HEK293 (cell line): ENCODE measurements around the gene IGF1R.

Experiments
- CTCF ChIA-PET: fragments of 350-600 bp; formaldehyde crosslinking; extraction: SDS; loops from one replicate; lab custom pipeline; 2021; ENCODE audit warnings: antibody characterized with exemption; lab: Yijun Ruan, JAX
- POLR2A ChIA-PET: fragments of 300-600 bp; formaldehyde crosslinking; extraction: SDS; loops from one replicate; lab custom pipeline; 2020; ENCODE audit warnings: antibody characterized with exemption, inconsistent platforms; lab: Yijun Ruan, JAX
- H3K27ac ChIP-seq: fragments of 200-500 bp; sonication (Bioruptor generic); 2 replicates; pipeline ENCODE4 v1.5.1; 2014; ENCODE audit warnings: low read depth, low read length, control low read depth, inconsistent platforms; ENCODE audit errors: extremely low read depth
- H3K36me3 ChIP-seq, 2 experiments: fragments of 200-500 bp in 1 of 2; sonication (Bioruptor generic) in 1 of 2; 1 replicate in 1 of 2; 2 replicates in 1 of 2; pipeline ENCODE4 v1.5.1; 2014 to 2017; ENCODE audit warnings: inconsistent platforms in 2 of 2, low read length in 2 of 2; ENCODE audit not compliant: control insufficient read depth in 2 of 2, insufficient read depth in 1 of 2
- H3K4me1 ChIP-seq: fragments of 200-500 bp; sonication (Bioruptor generic); 2 replicates; pipeline ENCODE4 v1.5.1; 2014; ENCODE audit warnings: mild to moderate bottlenecking, low read length, inconsistent platforms; ENCODE audit not compliant: control insufficient read depth, insufficient read depth
- H3K4me3 ChIP-seq: 2 replicates; pipeline ENCODE4 v1.5.1; 2011; ENCODE audit warnings: low read depth, mild to moderate bottlenecking, control low read depth, low read length, moderate library complexity
- H3K9me3 ChIP-seq: fragments of 200-500 bp; sonication (Bioruptor generic); 2 replicates; pipeline ENCODE4 v1.5.1; 2014; ENCODE audit warnings: low read depth, low read length, inconsistent platforms; ENCODE audit not compliant: control insufficient read depth, insufficient read depth
- KLF1 ChIP-seq: fragments of 450-650 bp; formaldehyde crosslinking; IDR thresholded peaks from 2 replicates; pipeline ENCODE4 v1.5.1; 2016; ENCODE audit warnings: missing biosample characterization, missing genetic modification characterization
- SALL2 ChIP-seq: fragments of 450-650 bp; formaldehyde crosslinking; IDR thresholded peaks from 2 replicates; pipeline ENCODE4 v1.5.0; 2017; ENCODE audit warnings: missing biosample characterization, mild to moderate bottlenecking, missing genetic modification characterization, borderline replicate concordance
- TCF7L2 ChIP-seq: IDR thresholded peaks from 2 replicates; pipeline ENCODE4 v1.6.1; 2011; ENCODE audit warnings: low read depth, mild to moderate bottlenecking, inconsistent platforms, low read length, moderate library complexity, borderline replicate concordance
- ZBTB1 ChIP-seq: fragments of 450-650 bp; formaldehyde crosslinking; IDR thresholded peaks from 2 replicates; pipeline ENCODE4 v1.5.1; 2016; ENCODE audit warnings: missing biosample characterization, missing genetic modification characterization
- ZBTB48 ChIP-seq: fragments of 450-650 bp; formaldehyde crosslinking; IDR thresholded peaks from 2 replicates; pipeline ENCODE4 v1.5.1; 2016; ENCODE audit warnings: missing biosample characterization, missing genetic modification characterization
- ZNF133 ChIP-seq: fragments of 450-650 bp; formaldehyde crosslinking; IDR thresholded peaks from 2 replicates; pipeline ENCODE4 v1.5.1; 2016; ENCODE audit warnings: missing biosample characterization, missing genetic modification characterization
- ZNF146 ChIP-seq: fragments of 450-650 bp; formaldehyde crosslinking; IDR thresholded peaks from 2 replicates; pipeline ENCODE4 v1.5.1; 2016; ENCODE audit warnings: missing biosample characterization, missing genetic modification characterization
- ZNF169 ChIP-seq: fragments of 450-650 bp; formaldehyde crosslinking; IDR thresholded peaks from 2 replicates; pipeline ENCODE4 v1.5.1; 2016; ENCODE audit warnings: missing biosample characterization, missing genetic modification characterization
- ZNF211 ChIP-seq: fragments of 450-650 bp; formaldehyde crosslinking; IDR thresholded peaks from 2 replicates; pipeline ENCODE4 v1.5.1; 2016; ENCODE audit warnings: low read depth, missing biosample characterization, missing genetic modification characterization
- ZNF223 ChIP-seq: fragments of 450-650 bp; formaldehyde crosslinking; IDR thresholded peaks from 2 replicates; pipeline ENCODE4 v1.5.1; 2016; ENCODE audit warnings: missing biosample characterization, missing genetic modification characterization
- ZNF37A ChIP-seq: fragments of 450-650 bp; IDR thresholded peaks from 2 replicates; pipeline ENCODE4 v1.5.1; 2018; ENCODE audit warnings: missing biosample characterization, missing genetic modification characterization
- ZNF518A ChIP-seq: fragments of 450-650 bp; formaldehyde crosslinking; conservative IDR thresholded peaks from 2 replicates; pipeline ENCODE4 v1.5.1; 2016; ENCODE audit warnings: low read depth, missing biosample characterization, missing genetic modification characterization
- ZNF561 ChIP-seq: fragments of 450-650 bp; IDR thresholded peaks from 2 replicates; pipeline ENCODE4 v1.5.1; 2018; ENCODE audit warnings: missing biosample characterization, missing genetic modification characterization, borderline replicate concordance
- ZNF600 ChIP-seq: fragments of 450-650 bp; formaldehyde crosslinking; IDR thresholded peaks from 2 replicates; pipeline ENCODE4 v1.5.1; 2016; ENCODE audit warnings: missing biosample characterization, missing genetic modification characterization
- ZNF623 ChIP-seq: fragments of 450-650 bp; formaldehyde crosslinking; IDR thresholded peaks from 2 replicates; pipeline ENCODE4 v1.5.1; 2016; ENCODE audit warnings: missing biosample characterization, missing genetic modification characterization
- ZNF670 ChIP-seq: fragments of 450-650 bp; formaldehyde crosslinking; IDR thresholded peaks from 2 replicates; pipeline ENCODE4 v1.5.1; 2016; ENCODE audit warnings: missing biosample characterization, missing genetic modification characterization, low read depth
- ZSCAN23 ChIP-seq: fragments of 450-650 bp; formaldehyde crosslinking; IDR thresholded peaks from 2 replicates; pipeline ENCODE4 v1.5.1; 2016; ENCODE audit warnings: missing biosample characterization, missing genetic modification characterization
- TF ChIP-seq, protein P1 (sequence below): fragments of 450-650 bp; formaldehyde crosslinking; IDR thresholded peaks from 2 replicates; pipeline ENCODE4 v1.5.1; 2016; ENCODE audit warnings: missing biosample characterization, missing genetic modification characterization, borderline replicate concordance
- TF ChIP-seq, protein P2 (sequence below): fragments of 450-650 bp; formaldehyde crosslinking; IDR thresholded peaks from 2 replicates; pipeline ENCODE4 v1.5.1; 2016; ENCODE audit warnings: missing biosample characterization, missing genetic modification characterization, borderline replicate concordance
- TF ChIP-seq, protein P3 (sequence below): fragments of 450-650 bp; formaldehyde crosslinking; IDR thresholded peaks from 2 replicates; pipeline ENCODE4 v1.5.1; 2016; ENCODE audit warnings: missing biosample characterization, missing genetic modification characterization
- TF ChIP-seq, protein P4 (sequence below): fragments of 450-650 bp; formaldehyde crosslinking; IDR thresholded peaks from 2 replicates; pipeline ENCODE4 v1.5.1; 2016; ENCODE audit warnings: missing biosample characterization, missing genetic modification characterization

IGF1R gene

GRCh38 chr15:98715890-98716443 lies 67.6 kb downstream of the IGF1R start:
- Histone ChIP-seq H3K4me1 (peaks cover 8% of the 10 kb centered on the region), H3K4me3 (no peak overlapping the region), H3K27ac (no peak overlapping the region)

GRCh38 chr15:98717371-98717770 lies 69.0 kb downstream of the IGF1R start:
- no peaks in the 10 kb centered on the region for H3K9me3 ChIP-seq
- peaks cover 10% of the 10 kb centered on the region for H3K4me1 ChIP-seq
- no peak overlapping the region for H3K27ac ChIP-seq
- ChIA-PET CTCF (no interaction called here), POLR2A (no interaction called here)
- H3K36me3 ChIP-seq: no peaks in the 10 kb centered on the region
- H3K4me3 ChIP-seq: no peak overlapping the region
- TF ChIP-seq ZNF169: no peak
- TF ChIP-seq, protein P1, sequence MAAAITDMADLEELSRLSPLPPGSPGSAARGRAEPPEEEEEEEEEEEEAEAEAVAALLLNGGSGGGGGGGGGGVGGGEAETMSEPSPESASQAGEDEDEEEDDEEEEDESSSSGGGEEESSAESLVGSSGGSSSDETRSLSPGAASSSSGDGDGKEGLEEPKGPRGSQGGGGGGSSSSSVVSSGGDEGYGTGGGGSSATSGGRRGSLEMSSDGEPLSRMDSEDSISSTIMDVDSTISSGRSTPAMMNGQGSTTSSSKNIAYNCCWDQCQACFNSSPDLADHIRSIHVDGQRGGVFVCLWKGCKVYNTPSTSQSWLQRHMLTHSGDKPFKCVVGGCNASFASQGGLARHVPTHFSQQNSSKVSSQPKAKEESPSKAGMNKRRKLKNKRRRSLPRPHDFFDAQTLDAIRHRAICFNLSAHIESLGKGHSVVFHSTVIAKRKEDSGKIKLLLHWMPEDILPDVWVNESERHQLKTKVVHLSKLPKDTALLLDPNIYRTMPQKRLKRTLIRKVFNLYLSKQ (tag by site-specific recombination): no peak
- TF ChIP-seq ZNF518A (tag by site-specific recombination): no peak
- TF ChIP-seq ZNF561 (tag by site-specific recombination): no peak
- TF ChIP-seq, protein P2, sequence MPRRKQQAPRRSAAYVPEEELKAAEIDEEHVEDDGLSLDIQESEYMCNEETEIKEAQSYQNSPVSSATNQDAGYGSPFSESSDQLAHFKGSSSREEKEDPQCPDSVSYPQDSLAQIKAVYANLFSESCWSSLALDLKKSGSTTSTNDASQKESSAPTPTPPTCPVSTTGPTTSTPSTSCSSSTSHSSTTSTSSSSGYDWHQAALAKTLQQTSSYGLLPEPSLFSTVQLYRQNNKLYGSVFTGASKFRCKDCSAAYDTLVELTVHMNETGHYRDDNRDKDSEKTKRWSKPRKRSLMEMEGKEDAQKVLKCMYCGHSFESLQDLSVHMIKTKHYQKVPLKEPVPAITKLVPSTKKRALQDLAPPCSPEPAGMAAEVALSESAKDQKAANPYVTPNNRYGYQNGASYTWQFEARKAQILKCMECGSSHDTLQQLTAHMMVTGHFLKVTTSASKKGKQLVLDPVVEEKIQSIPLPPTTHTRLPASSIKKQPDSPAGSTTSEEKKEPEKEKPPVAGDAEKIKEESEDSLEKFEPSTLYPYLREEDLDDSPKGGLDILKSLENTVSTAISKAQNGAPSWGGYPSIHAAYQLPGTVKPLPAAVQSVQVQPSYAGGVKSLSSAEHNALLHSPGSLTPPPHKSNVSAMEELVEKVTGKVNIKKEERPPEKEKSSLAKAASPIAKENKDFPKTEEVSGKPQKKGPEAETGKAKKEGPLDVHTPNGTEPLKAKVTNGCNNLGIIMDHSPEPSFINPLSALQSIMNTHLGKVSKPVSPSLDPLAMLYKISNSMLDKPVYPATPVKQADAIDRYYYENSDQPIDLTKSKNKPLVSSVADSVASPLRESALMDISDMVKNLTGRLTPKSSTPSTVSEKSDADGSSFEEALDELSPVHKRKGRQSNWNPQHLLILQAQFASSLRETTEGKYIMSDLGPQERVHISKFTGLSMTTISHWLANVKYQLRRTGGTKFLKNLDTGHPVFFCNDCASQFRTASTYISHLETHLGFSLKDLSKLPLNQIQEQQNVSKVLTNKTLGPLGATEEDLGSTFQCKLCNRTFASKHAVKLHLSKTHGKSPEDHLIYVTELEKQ: no peak
- no peak for TF ChIP-seq SALL2 (tag by site-specific recombination)
- no peak for TF ChIP-seq ZBTB1
- TF ChIP-seq ZNF133: no peak
- no peak for TF ChIP-seq ZBTB48
- TF ChIP-seq, protein P3, sequence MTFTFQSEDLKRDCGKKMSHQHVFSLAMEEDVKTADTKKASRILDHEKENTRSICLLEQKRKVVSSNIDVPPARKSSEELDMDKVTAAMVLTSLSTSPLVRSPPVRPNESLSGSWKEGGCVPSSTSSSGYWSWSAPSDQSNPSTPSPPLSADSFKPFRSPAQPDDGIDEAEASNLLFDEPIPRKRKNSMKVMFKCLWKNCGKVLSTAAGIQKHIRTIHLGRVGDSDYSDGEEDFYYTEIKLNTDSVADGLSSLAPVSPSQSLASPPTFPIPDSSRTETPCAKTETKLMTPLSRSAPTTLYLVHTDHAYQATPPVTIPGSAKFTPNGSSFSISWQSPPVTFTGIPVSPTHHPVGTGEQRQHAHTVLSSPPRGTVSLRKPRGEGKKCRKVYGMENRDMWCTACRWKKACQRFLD: no peak
- TF ChIP-seq ZNF600 (tag by site-specific recombination): no peak

More at GRCh38 chr15:98715890-98716443, 67.6 kb downstream of the IGF1R start:
- Histone ChIP-seq H3K9me3 (no peaks in the 10 kb centered on the region), H3K36me3 (peaks cover 0 to 4% of the 10 kb centered on the region in 2 experiments; a peak in 1 of 3 replicates)
- POLR2A ChIA-PET: no interaction called here
- no peak for TF ChIP-seq ZNF37A (tag by site-specific recombination)
- no peak for TF ChIP-seq ZNF146 (tag by site-specific recombination)
- TF ChIP-seq ZNF623 (tag by site-specific recombination): no peak
- TF ChIP-seq ZNF211 (tag by site-specific recombination): no peak
- no peak for TF ChIP-seq ZNF670 (tag by site-specific recombination)
- TF ChIP-seq ZNF223 (tag by site-specific recombination): no peak
- no peak for TF ChIP-seq TCF7L2
- no peak for TF ChIP-seq ZSCAN23 (tag by site-specific recombination)
- TF ChIP-seq, protein P4, sequence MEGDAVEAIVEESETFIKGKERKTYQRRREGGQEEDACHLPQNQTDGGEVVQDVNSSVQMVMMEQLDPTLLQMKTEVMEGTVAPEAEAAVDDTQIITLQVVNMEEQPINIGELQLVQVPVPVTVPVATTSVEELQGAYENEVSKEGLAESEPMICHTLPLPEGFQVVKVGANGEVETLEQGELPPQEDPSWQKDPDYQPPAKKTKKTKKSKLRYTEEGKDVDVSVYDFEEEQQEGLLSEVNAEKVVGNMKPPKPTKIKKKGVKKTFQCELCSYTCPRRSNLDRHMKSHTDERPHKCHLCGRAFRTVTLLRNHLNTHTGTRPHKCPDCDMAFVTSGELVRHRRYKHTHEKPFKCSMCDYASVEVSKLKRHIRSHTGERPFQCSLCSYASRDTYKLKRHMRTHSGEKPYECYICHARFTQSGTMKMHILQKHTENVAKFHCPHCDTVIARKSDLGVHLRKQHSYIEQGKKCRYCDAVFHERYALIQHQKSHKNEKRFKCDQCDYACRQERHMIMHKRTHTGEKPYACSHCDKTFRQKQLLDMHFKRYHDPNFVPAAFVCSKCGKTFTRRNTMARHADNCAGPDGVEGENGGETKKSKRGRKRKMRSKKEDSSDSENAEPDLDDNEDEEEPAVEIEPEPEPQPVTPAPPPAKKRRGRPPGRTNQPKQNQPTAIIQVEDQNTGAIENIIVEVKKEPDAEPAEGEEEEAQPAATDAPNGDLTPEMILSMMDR (tag by site-specific recombination): no peak
- TF ChIP-seq KLF1: no peak
- CTCF ChIA-PET: interaction anchor here (0.7 kb wide), 1 partner anchor 44 kb away, joined by 3 read pairs; no protein-coding TSS in a partner anchor
